Transverse colon (tissue), 4 donors: ENCODE results near the gene MPDU1. TPM values are rescaled to one million over a fixed set of nuclear protein-coding genes. Genes with fewer than 3 reads are reported as not detected.
A peak's percentile ranks its signal among the peaks of the same experiment; 100 is the strongest.

ENCODE experiments used
- DNase-seq: peaks from one replicate; pipeline ENCODE4 v3.0.0-alpha.2; 2019
- H3K27ac ChIP-seq, 4 donors: fragments of 200-600 bp; sonication (generic); 2 replicates each; pipeline ENCODE4 v1.5.1; 2016 to 2018; ENCODE audit warnings: inconsistent platforms in 4 of 4
- H3K27me3 ChIP-seq: fragments of 200-600 bp; sonication (generic); 2 replicates; pipeline ENCODE4 v1.5.1; 2017; ENCODE audit warnings: inconsistent platforms
- H3K36me3 ChIP-seq, 4 donors: fragments of 200-600 bp; sonication (generic); 2 replicates each; pipeline ENCODE4 v1.5.1; 2017 to 2019; ENCODE audit warnings: inconsistent platforms in 4 of 4
- H3K4me1 ChIP-seq, 4 donors: fragments of 200-600 bp; sonication (generic); 2 replicates each; pipeline ENCODE4 v1.5.1; 2017 to 2020; ENCODE audit warnings: inconsistent platforms in 4 of 4
- H3K4me3 ChIP-seq, 4 donors: fragments of 200-600 bp; sonication (generic); 1 replicate in 1 of 4; 2 replicates in 3 of 4; pipeline versions ENCODE4 v1.5.1 to v1.6.1; 2017 to 2019; ENCODE audit warnings: inconsistent platforms in 4 of 4
- H3K9me3 ChIP-seq, 2 donors: fragments of 200-600 bp; sonication (generic); 2 replicates each; pipeline ENCODE4 v1.5.1; 2017 to 2019; ENCODE audit warnings: inconsistent platforms in 2 of 2
- EP300 ChIP-seq: sonication (generic); formaldehyde crosslinking; IDR thresholded peaks from one replicate; pipeline ENCODE4 v1.6.1; 2017; ENCODE audit warnings: antibody characterized with exemption, low read depth
- POLR2A ChIP-seq: fragments of 450-650 bp; IDR thresholded peaks from one replicate; pipeline ENCODE4 v1.6.1; 2016; ENCODE audit warnings: antibody characterized with exemption, mild to moderate bottlenecking, moderate library complexity
- POLR2AphosphoS5 ChIP-seq, 3 donors: sonication (generic); formaldehyde crosslinking; IDR thresholded peaks; one replicate each; pipeline ENCODE4 v1.6.1; 2016; ENCODE audit warnings: antibody characterized with exemption in 3 of 3
- WGBS, 2 donors: methylation state at CpG; one replicate each; pipeline ENCODE4 v1.1.5; 2018; ENCODE audit warnings: low coverage in 1 of 2; 5-methylcytosine and 5-hydroxymethylcytosine counted together
- in situ Hi-C, 4 donors: fragments of 200-750 bp; cut with MboI; loops; one replicate each; pipeline versions ENCODE4 v1.15.0 to v1.15.1; 2017; ENCODE audit warnings: low sequenced_read_pairs in 3 of 4, low pct_ligation_motif_present in 1 of 4, low pct_unique_long_range_greater_than_20kb in 1 of 4
- intact Hi-C: fragments of 100-400 bp; cut with DNase I; formaldehyde crosslinking; loops from one replicate; pipeline ENCODE4 v1.15.1; 2023; ENCODE audit warnings: low total_unique reads
- total RNA-seq, 4 donors: library from RNA; depleted of rRNA; stranded (reverse); fragments of >200 nt; gene quantifications; one replicate each; pipeline ENCODE4 v1.1.0, GENCODE V29; 2016
- TF ChIP-seq, protein P1 (sequence below), 5 experiments: fragments of 200-600 bp in 3 of 5; fragments of 450-650 bp in 2 of 5; sonication (generic) in 3 of 5; IDR thresholded peaks; 1 replicate in 2 of 5; 2 replicates in 3 of 5; pipeline ENCODE4 v1.5.1; 2016 to 2017; ENCODE audit warnings: antibody characterized with exemption in 5 of 5, inconsistent platforms in 3 of 5, mild to moderate bottlenecking in 2 of 5, moderate library complexity in 1 of 5

Gene MPDU1
- total RNA-seq, 4 donors from 2014 or later: 97.9 to 312 (median 157) TPM

DNA sequence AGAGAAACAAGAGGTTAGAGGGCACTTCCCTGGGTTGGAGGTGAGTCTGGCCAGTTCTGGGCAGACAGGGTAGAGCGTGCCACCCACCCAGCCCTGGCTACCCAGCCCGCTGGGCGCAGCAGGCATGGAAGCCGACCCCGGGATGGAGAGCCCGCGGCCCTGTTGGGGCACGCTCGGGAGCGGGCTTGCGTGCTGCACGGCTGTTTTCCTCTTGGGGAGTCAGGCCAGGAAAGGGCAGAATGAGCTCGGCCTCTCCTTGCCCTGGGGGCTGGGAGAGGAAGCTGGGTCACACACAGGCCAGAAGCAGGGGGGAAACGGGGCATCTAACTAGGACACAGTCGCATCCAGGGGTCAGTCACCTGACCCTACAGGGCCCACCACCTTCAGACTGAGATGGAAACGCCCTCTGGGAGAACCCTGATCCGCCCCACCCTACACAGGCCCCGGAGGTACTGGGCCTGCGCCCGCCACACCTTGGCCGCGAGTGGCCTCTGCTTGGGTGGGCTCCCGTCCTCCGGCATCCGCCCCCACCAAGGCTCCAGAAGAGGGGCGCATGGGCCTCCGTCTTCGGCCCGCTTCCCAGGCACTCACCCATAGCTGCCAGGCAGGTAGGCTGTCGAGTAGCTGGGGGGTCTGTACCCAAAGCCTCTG is 5.0 kb downstream of the MPDU1 start:
- Histone ChIP-seq H3K36me3 (peaks cover 0 to 28% (median 11%) of the 10 kb centered on the region in 4 donors), H3K4me1 (peaks cover 7 to 41% (median 27%) of the 10 kb centered on the region in 4 donors), H3K9me3 (no peaks in the 10 kb centered on the region), H3K27me3 (no peaks in the 10 kb centered on the region), H3K4me3 (peak overlapping the region; percentile 31 to 45 (median 33)), H3K27ac (peak overlapping the region; percentile 66 to 83 (median 76))
- intact Hi-C loops (loop anchor here (10.0 kb wide), 1 partner anchor 544 kb away; the partner anchor contains the start of gene SLC16A11), in situ Hi-C loops (no loop called here)
- no peak for DNase-seq
- no peak for TF ChIP-seq POLR2A
- TF ChIP-seq POLR2AphosphoS5 (IDR thresholded peaks at IDR 0.05): no peak
- 40 to 81% methylated on average over 4 to 21 of the region's 30 CpGs for WGBS, 2 donors

DNA sequence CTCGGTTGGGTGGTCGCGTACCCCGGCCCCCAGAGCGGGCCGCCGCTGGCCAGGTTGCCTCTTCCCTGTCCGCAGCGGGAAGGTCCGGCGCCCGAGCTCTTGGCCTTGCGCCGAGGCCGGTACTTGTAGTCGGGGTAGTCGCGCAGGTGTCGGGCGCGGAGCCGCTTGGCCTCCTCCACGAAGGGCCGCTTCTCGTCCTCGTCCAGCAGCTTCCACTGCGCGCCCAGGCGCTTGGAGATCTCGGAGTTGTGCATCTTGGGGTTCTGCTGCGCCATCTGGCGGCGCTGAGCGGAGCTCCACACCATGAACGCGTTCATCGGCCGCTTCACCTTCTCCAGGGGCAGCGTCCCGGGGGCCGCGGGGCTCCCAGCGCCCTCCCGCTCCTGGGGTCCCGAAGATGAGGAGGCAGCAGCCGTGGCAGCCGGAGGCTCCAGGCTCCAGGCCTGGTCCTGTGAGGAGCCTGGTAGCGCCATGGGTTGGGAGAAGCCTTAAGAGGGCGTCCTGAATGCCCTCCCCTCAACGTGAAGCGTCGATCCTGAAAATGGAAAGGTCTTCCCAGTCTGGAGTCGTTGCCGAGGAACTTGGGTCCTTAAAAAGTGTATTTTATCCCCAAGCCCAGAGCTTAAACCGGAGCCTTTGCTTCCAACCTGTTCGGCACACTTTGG is 5.7 kb downstream of the MPDU1 start:
- WGBS, 2 donors: 54 to 60% methylated on average over 3 to 20 of the region's 56 CpGs
- Histone ChIP-seq H3K9me3 (no peaks in the 10 kb centered on the region), H3K27me3 (no peaks in the 10 kb centered on the region), H3K36me3 (peaks cover 0 to 34% (median 14%) of the 10 kb centered on the region in 4 donors), H3K4me3 (peak overlapping the region; percentile 31 to 45 (median 33)), H3K27ac (peak overlapping the region; percentile 66 to 83 (median 76)), H3K4me1 (peaks cover 5 to 38% (median 25%) of the 10 kb centered on the region in 4 donors)
- TF ChIP-seq EP300 (no peak), POLR2A (no peak), POLR2AphosphoS5 (IDR thresholded peaks at IDR 0.05) (peak in 2 of 3 donors; percentile 44 to 53)
- TF ChIP-seq, protein P1, sequence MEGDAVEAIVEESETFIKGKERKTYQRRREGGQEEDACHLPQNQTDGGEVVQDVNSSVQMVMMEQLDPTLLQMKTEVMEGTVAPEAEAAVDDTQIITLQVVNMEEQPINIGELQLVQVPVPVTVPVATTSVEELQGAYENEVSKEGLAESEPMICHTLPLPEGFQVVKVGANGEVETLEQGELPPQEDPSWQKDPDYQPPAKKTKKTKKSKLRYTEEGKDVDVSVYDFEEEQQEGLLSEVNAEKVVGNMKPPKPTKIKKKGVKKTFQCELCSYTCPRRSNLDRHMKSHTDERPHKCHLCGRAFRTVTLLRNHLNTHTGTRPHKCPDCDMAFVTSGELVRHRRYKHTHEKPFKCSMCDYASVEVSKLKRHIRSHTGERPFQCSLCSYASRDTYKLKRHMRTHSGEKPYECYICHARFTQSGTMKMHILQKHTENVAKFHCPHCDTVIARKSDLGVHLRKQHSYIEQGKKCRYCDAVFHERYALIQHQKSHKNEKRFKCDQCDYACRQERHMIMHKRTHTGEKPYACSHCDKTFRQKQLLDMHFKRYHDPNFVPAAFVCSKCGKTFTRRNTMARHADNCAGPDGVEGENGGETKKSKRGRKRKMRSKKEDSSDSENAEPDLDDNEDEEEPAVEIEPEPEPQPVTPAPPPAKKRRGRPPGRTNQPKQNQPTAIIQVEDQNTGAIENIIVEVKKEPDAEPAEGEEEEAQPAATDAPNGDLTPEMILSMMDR (IDR thresholded peaks at IDR 0.05): peak; percentile 83 to 91 (median 88)
- in situ Hi-C loops: no loop called here
- intact Hi-C loops: loop anchor here (10.0 kb wide), 1 partner anchor 545 kb away; the partner anchor contains the start of gene SLC16A11
- peak; percentile 81 for DNase-seq

DNA sequence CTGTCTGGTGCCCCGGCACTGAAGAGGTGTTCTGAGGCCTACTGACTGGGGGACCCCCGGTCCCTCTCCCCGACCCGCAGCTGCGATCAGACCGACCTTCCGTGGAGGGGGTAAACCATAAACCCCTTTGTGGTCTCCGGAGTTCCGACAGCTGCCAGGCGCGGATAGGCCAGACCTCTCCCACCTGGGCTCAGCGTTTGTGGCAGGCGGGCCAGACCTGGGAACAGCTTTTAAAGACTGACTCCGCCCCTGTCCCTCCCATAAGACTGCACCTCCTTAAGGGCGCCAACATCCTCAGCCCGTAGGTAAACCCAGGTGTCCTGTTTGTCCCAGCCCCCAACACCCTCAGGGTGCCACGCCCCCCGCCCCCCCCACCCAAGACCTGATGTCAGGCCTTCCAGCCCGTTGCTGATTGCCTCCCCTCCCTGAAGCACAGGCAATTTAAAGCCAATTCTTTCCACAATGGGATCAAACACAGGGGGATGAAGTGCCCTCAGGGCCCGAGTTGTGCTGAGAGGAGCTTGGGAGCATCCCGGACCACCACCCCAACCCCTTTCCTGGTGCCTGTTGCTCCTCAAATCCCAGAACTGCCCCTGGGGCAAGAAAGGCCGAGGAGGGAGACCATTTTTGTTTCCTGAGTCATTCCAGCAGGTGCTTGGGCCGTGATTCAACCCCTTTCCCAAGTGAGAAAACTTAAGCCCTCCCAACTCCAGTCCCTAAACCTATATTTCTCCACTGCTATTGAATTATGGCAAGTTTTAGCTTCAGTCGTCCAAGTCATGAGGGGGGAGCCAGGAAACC is 6.4 kb downstream of the MPDU1 start, which contains the start of gene SOX15:
SOX15 (minus strand) TSS at position 204 of the 801 bp plus-strand sequence. CDS start 418 bp downstream, outside the sequence.
- WGBS, 2 donors: 72% methylated on average over 24 of the region's 24 CpGs; no CpG with 5 or more reads in 1 of the 2 donors
- no peak for DNase-seq
- H3K27ac ChIP-seq: peak within 1 kb of the TSS; percentile 66 to 83 (median 76)
- intact Hi-C loops: loop anchor here (10.0 kb wide), 1 partner anchor 545 kb away; the partner anchor contains the start of gene SLC16A11
- peak within 1 kb of the TSS; percentile 31 to 45 (median 33) for H3K4me3 ChIP-seq
- no peaks in the 10 kb centered on the region for H3K9me3 ChIP-seq
- TF ChIP-seq POLR2AphosphoS5 (IDR thresholded peaks at IDR 0.05): no peak
- no peak for TF ChIP-seq EP300
- no peak for TF ChIP-seq POLR2A
- TF ChIP-seq, protein P1 (IDR thresholded peaks at IDR 0.05): no peak
- peaks cover 0 to 31% (median 18%) of the 10 kb centered on the region in 4 donors for H3K4me1 ChIP-seq
- peaks cover 0 to 42% (median 18%) of the 10 kb centered on the region in 4 donors for H3K36me3 ChIP-seq
- no peaks in the 10 kb centered on the region for H3K27me3 ChIP-seq
- in situ Hi-C loops: no loop called here

DNA sequence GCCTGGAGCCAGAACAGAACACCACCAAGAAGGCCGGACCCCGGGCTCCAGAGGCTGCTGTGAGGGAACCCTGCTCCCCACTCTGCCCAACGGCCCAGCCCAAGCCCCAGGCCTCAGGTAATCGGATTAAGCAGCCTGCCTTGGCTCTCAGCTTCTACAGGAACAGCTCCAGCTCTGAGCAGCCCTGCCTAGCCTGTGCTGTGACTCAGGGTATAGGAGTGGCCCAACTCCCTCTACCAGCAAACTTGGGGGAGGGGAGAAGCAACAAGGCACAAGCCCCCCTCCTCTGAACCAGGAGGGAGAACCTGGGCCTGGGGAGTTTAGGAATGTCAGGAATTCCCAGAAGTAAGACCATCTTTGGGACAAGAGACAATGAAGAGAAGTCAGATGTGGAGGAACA is 7.1 kb downstream of the MPDU1 start:
- no peak for DNase-seq
- no peak overlapping the region for H3K27ac ChIP-seq
- in situ Hi-C loops (no loop called here), intact Hi-C loops (no loop called here)
- WGBS, 2 donors: 70% methylated on average over 4 of the region's 4 CpGs; no CpG with 5 or more reads in 1 of the 2 donors
- peaks cover 0 to 25% (median 17%) of the 10 kb centered on the region in 4 donors for H3K4me1 ChIP-seq
- H3K27me3 ChIP-seq: no peaks in the 10 kb centered on the region
- TF ChIP-seq, protein P1 (IDR thresholded peaks at IDR 0.05): no peak
- TF ChIP-seq POLR2AphosphoS5 (IDR thresholded peaks at IDR 0.05) (no peak), POLR2A (no peak), EP300 (no peak)
- peaks cover 0 to 48% (median 22%) of the 10 kb centered on the region in 4 donors for H3K36me3 ChIP-seq
- H3K9me3 ChIP-seq: no peaks in the 10 kb centered on the region
- H3K4me3 ChIP-seq: no peak overlapping the region
